Left kidney (tissue), 8 donors: ENCODE results near the gene TBX18. TPM values are rescaled to one million over a fixed set of nuclear protein-coding genes. Genes with fewer than 3 reads are reported as not detected.

Experiments used
- DNase-seq: peaks from one replicate; pipeline ENCODE4 v3.0.0-alpha.2; 2013
- long read RNA-seq, 8 donors: transcript quantifications; one replicate each; lab custom pipeline, GENCODE V29; 2026
- polyA plus RNA-seq: library from polyadenylated mRNA; unstranded; fragments of 120-200 nt; gene quantifications from one replicate; pipeline ENCODE4 v1.2.1, GENCODE V29; 2013; ENCODE audit not compliant: insufficient read length

The TBX18 gene
- polyA plus RNA-seq = 12.5 TPM
- long read RNA-seq, donor 1 = 0 reads
- long read RNA-seq, donor 2, full-length matches to known transcripts = 1 of 1 reads
- long read RNA-seq, donor 2, partial matches to known transcripts = 0 of 1 reads
- long read RNA-seq, donor 2, other reads (novel, unspliced or antisense) = 0 of 1 reads
- long read RNA-seq, donor 3, full-length matches to known transcripts = 2 of 2 reads
- long read RNA-seq, donor 3, partial matches to known transcripts = 0 of 2 reads
- long read RNA-seq, donor 3, other reads (novel, unspliced or antisense) = 0 of 2 reads
- long read RNA-seq, donor 4 = 0 reads
- long read RNA-seq, donor 5, full-length matches to known transcripts = 1 of 1 reads
- long read RNA-seq, donor 5, partial matches to known transcripts = 0 of 1 reads
- long read RNA-seq, donor 5, other reads (novel, unspliced or antisense) = 0 of 1 reads
- long read RNA-seq, donor 6, full-length matches to known transcripts = 3 of 3 reads
- long read RNA-seq, donor 6, partial matches to known transcripts = 0 of 3 reads
- long read RNA-seq, donor 6, other reads (novel, unspliced or antisense) = 0 of 3 reads
- long read RNA-seq, donor 7, full-length matches to known transcripts = 4 of 4 reads
- long read RNA-seq, donor 7, partial matches to known transcripts = 0 of 4 reads
- long read RNA-seq, donor 7, other reads (novel, unspliced or antisense) = 0 of 4 reads
- long read RNA-seq, donor 8, full-length matches to known transcripts = 1 of 1 reads
- long read RNA-seq, donor 8, partial matches to known transcripts = 0 of 1 reads
- long read RNA-seq, donor 8, other reads (novel, unspliced or antisense) = 0 of 1 reads

GRCh38 chr6:84764332-84765049 lies at the start of gene TBX18:
Gene TBX18 (minus strand): TSS chr6:84764598. CDS start chr6:84764181, 417 bp downstream.
- DNase-seq = peak; percentile 87

DNA sequence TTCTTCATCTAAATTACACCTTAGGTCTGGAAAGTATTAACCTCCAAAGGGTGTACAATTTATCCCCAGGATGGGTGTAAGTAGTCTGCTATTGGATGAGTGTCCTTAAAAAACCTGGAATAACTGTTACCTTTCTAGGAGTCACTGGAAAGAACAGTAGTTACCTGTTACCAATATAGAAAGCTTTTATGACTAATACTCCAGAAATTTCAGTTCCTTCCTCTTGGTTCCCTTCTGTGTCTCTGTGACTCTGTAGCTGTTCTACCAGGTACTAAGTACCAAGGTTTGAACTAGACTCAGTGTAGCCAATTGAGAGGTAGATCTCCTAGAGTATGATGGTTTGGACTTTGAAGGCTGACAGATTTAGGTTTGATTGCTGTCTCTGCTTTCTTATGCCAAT lies 47.0 kb upstream of the TBX18 start:
- DNase-seq = no peak

- DNase-seq = no peak
Measured at GRCh38 chr6:84809455-84809854, 45.1 kb upstream of the TBX18 start.

- DNase-seq = no peak
Measured at GRCh38 chr6:84808491-84809061, 44.2 kb upstream of the TBX18 start.

DNA sequence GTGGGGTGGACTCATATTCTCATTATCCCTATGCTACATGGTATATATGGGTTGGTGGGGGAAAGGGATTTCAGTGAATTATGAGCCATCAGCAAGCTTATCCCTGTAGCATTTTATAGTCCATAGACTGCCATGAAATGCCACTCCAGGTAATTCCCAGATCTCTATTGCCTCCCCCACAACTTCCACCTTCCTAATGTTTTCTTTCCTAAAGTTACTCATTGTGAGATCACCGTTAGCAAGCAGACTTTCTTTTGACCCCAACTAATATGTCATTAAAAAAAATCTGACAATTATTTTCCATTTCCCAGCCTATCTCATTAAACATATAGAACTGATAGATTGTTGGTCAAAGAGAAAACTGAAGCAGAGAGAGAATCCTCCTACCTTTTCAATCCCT lies 40.7 kb upstream of the TBX18 start:
- no peak for DNase-seq

DNA sequence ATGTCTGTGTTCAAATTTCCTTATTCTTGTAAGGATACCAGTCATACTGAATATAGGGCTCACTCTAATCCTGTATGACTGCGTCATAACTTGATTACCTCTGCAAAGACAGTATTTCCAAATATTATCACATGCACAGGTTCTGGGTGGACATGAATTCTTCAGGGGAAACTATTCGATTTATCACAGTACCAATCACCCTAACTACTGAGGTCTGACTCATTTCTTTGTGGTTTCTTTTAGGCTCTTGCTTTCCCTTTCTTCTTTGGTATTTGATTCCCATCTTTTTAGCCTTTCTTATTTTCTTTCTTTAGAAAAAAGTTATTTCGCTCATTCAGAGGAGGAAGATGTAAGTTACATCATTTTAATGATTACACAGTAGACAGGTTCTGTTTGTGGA lies 40.3 kb upstream of the TBX18 start:
- DNase-seq = no peak

GRCh38 chr6:84801250-84801649 lies 36.9 kb upstream of the TBX18 start:
- no peak for DNase-seq

DNA sequence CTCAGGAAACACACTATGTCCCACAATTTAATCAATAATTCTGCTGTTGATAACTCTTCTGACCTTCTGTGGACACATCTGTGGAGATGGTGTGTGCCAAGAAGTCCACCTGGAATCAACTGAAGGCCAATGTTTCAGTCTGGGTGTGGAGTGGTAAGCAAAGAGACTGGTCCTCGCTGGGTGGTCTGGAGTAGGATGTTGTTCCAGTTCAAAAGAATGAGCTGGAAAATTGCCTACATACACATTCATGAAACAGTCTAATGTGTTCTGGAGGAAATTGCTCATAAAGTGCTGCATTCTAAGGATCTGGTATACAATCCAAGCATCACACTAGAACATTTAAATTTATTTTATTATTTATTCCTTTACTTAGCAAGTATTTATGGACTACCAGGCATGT lies 33.9 kb upstream of the TBX18 start:
- peak; percentile 24 for DNase-seq

GRCh38 chr6:84796343-84796742 lies 31.9 kb upstream of the TBX18 start:
- no peak for DNase-seq

GRCh38 chr6:84791927-84792326 lies 27.5 kb upstream of the TBX18 start:
- no peak for DNase-seq

DNA sequence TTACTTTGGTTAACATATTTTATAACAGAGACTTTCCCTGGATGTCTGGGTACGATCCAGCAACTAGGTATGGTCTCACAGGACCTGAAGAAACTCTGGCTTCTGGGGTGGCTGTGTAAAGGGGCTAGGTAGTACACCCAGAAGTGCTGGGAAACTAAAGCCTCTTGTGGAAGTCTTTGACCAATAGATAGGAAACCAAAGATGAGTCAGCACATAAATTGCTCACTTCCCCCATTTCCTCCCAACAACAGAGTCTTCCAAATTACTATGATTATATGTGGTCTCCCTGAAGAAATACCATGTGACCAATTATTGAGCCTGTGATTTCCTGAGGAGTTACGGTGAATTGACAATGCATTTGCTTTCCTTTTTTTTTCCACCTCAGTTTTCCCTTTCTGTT lies 26.8 kb upstream of the TBX18 start:
- DNase-seq = no peak

- DNase-seq = no peak
Measured at GRCh38 chr6:84789170-84789569, 24.8 kb upstream of the TBX18 start.

- DNase-seq = no peak
Measured at GRCh38 chr6:84788689-84789088, 24.3 kb upstream of the TBX18 start.

DNA sequence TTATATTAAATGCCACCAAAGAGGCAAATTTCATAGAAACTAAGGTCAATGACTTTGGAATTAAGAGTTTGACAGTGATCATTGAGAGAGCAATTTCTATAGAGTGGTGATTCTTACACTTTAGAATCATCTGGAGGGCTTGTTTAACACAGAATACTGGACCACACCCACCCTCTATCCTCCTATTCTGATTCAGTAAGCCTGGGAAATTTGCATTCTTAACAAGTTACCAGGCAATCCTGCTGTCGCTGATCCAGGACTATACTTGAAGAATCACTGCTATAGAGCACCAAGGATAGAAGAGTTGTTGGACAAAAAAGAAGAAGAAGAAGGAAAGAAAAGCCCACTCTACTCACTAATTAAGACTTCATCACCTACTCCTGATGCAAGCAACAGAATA lies 21.3 kb upstream of the TBX18 start:
- no peak for DNase-seq

DNA sequence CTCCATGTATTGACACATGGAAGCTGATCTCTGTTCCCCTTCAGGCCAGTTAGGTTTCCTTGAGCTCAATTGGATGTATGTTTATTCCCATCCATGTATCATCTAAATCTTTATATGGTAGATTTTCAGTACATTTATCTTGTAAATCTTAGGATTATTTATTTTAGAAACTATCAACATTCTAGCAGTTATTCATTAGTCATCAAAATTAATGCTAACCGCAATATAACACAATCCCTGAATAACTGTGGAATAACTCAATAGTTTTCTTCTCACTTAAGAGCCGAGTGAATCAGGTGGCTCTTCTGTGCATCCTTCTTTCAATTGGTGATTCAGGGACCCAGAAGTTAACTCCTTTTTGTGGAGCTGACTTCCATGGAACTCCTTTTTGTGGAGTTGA lies 15.5 kb upstream of the TBX18 start:
- DNase-seq = no peak

DNA sequence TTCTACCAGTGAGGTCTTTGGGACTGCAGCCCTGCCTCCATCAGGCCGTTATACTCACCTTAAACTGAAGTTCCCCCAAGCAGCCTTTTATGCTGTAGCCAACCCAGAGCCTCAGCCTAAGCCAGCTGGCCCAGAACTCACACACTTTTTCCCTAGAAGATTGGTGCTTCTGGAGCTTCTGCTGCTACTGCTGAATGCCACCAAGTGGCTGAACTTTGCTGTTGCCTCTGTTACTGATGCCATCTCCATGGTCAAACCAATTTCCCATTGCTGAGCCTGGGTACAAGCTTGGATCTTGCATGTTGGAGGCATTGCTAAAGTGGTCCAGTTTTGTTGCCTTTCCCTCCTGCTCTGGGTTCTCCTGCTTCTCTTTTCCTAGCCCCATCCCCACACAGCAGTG lies 15.0 kb upstream of the TBX18 start:
- DNase-seq = no peak

- no peak for DNase-seq
Measured at GRCh38 chr6:84777888-84778287, 13.5 kb upstream of the TBX18 start.

- DNase-seq = no peak
Measured at GRCh38 chr6:84776392-84776791, 12.0 kb upstream of the TBX18 start.

GRCh38 chr6:84775751-84776150 lies 11.4 kb upstream of the TBX18 start:
- no peak for DNase-seq

GRCh38 chr6:84774985-84775284 lies 10.5 kb upstream of the TBX18 start:
- DNase-seq = no peak

- no peak for DNase-seq
Measured at GRCh38 chr6:84774157-84774984, 10.0 kb upstream of the TBX18 start.
